Activated naive CD4-positive, alpha-beta T cell treated with anti-CD3 and anti-CD28 coated beads, Interleukin-2, amount 50 U/mL, for 24 hours (primary cell): ENCODE data around the gene INS.
A peak's percentile ranks its signal among the peaks of the same experiment; 100 is the strongest.

Experiments used
- H3K27ac Mint-ChIP-seq: one replicate; pipeline ENCODE4 v1.8.0; 2021; ENCODE audit warnings: mild to moderate bottlenecking, mixed read lengths
- H3K27me3 Mint-ChIP-seq: one replicate; pipeline ENCODE4 v1.8.0; 2021; ENCODE audit warnings: mixed read lengths
- H3K36me3 Mint-ChIP-seq: one replicate; pipeline ENCODE4 v1.8.0; 2021; ENCODE audit warnings: mixed read lengths
- H3K4me1 Mint-ChIP-seq: one replicate; pipeline ENCODE4 v1.8.0; 2021; ENCODE audit warnings: mixed read lengths
- H3K4me3 Mint-ChIP-seq: one replicate; pipeline ENCODE4 v1.8.0; 2021; ENCODE audit warnings: mild to moderate bottlenecking, mixed read lengths
- H3K9me3 Mint-ChIP-seq: one replicate; pipeline ENCODE4 v1.8.0; 2021; ENCODE audit warnings: mixed read lengths

Gene INS

GRCh38 chr11:2164081-2164480 is 3.1 kb upstream of the INS start:
- Mint-ChIP-seq H3K9me3 (no peaks in the 10 kb centered on the region), H3K4me1 (no peaks in the 10 kb centered on the region), H3K27ac (no peak overlapping the region), H3K27me3 (peaks cover 1% of the 10 kb centered on the region), H3K36me3 (no peaks in the 10 kb centered on the region), H3K4me3 (no peak overlapping the region)

GRCh38 chr11:2163428-2163978 is 2.5 kb upstream of the INS start:
- Mint-ChIP-seq H3K4me1 (no peaks in the 10 kb centered on the region), H3K9me3 (no peaks in the 10 kb centered on the region), H3K27me3 (peaks cover 1% of the 10 kb centered on the region), H3K36me3 (no peaks in the 10 kb centered on the region), H3K27ac (no peak overlapping the region), H3K4me3 (no peak overlapping the region)

GRCh38 chr11:2159536-2160413 is 1.2 kb downstream of the INS start:
- Mint-ChIP-seq H3K36me3 (no peaks in the 10 kb centered on the region), H3K27ac (no peak overlapping the region), H3K27me3 (peaks cover 1% of the 10 kb centered on the region), H3K4me1 (no peaks in the 10 kb centered on the region), H3K4me3 (no peak overlapping the region), H3K9me3 (no peaks in the 10 kb centered on the region)

GRCh38 chr11:2158966-2159365 is 2.0 kb downstream of the INS start:
- H3K9me3 Mint-ChIP-seq, result no peaks in the 10 kb centered on the region
- no peaks in the 10 kb centered on the region for H3K36me3 Mint-ChIP-seq
- no peaks in the 10 kb centered on the region for H3K27me3 Mint-ChIP-seq
- H3K4me3 Mint-ChIP-seq, result no peak overlapping the region
- H3K27ac Mint-ChIP-seq, result no peak overlapping the region
- H3K4me1 Mint-ChIP-seq, result no peaks in the 10 kb centered on the region

- no peaks in the 10 kb centered on the region for H3K27me3 Mint-ChIP-seq
- no peak overlapping the region for H3K27ac Mint-ChIP-seq
- no peaks in the 10 kb centered on the region for H3K4me1 Mint-ChIP-seq
- no peaks in the 10 kb centered on the region for H3K9me3 Mint-ChIP-seq
- no peaks in the 10 kb centered on the region for H3K36me3 Mint-ChIP-seq
- no peak overlapping the region for H3K4me3 Mint-ChIP-seq
These were observed 2.7 kb downstream of the INS start for GRCh38 chr11:2158296-2158737.

- Mint-ChIP-seq H3K9me3 (no peaks in the 10 kb centered on the region), H3K27ac (no peak overlapping the region), H3K27me3 (no peaks in the 10 kb centered on the region), H3K4me3 (no peak overlapping the region), H3K36me3 (no peaks in the 10 kb centered on the region), H3K4me1 (no peaks in the 10 kb centered on the region)
These were observed 3.5 kb downstream of the INS start for GRCh38 chr11:2157294-2158040.

- Mint-ChIP-seq H3K27ac (no peak overlapping the region), H3K36me3 (no peaks in the 10 kb centered on the region), H3K27me3 (no peaks in the 10 kb centered on the region), H3K9me3 (no peaks in the 10 kb centered on the region), H3K4me3 (no peak overlapping the region), H3K4me1 (no peaks in the 10 kb centered on the region)
These were observed 4.4 kb downstream of the INS start for GRCh38 chr11:2156416-2157182.

GRCh38 chr11:2155511-2155910 is 5.5 kb downstream of the INS start:
- peaks cover under 1% of the 10 kb centered on the region for H3K4me1 Mint-ChIP-seq

GRCh38 chr11:2154889-2155288 is 6.1 kb downstream of the INS start:
- Mint-ChIP-seq H3K27ac (no peak overlapping the region), H3K36me3 (no peaks in the 10 kb centered on the region), H3K9me3 (no peaks in the 10 kb centered on the region), H3K27me3 (peaks cover 14% of the 10 kb centered on the region), H3K4me1 (peaks cover 4% of the 10 kb centered on the region), H3K4me3 (no peak overlapping the region)

More at GRCh38 chr11:2155511-2155910, 5.5 kb downstream of the INS start:
- Mint-ChIP-seq H3K27ac (no peak overlapping the region), H3K9me3 (no peaks in the 10 kb centered on the region), H3K36me3 (no peaks in the 10 kb centered on the region), H3K27me3 (peaks cover 8% of the 10 kb centered on the region), H3K4me3 (no peak overlapping the region)

GRCh38 chr11:2154195-2154585 is 6.8 kb downstream of the INS start:
- H3K27ac Mint-ChIP-seq, result no peak overlapping the region
- H3K4me1 Mint-ChIP-seq, result peaks cover 4% of the 10 kb centered on the region
- no peaks in the 10 kb centered on the region for H3K9me3 Mint-ChIP-seq
- no peak overlapping the region for H3K4me3 Mint-ChIP-seq
- H3K36me3 Mint-ChIP-seq, result no peaks in the 10 kb centered on the region
- H3K27me3 Mint-ChIP-seq, result peaks cover 18% of the 10 kb centered on the region

GRCh38 chr11:2153581-2154194 is 7.3 kb downstream of the INS start:
- Mint-ChIP-seq H3K9me3 (no peaks in the 10 kb centered on the region), H3K27me3 (peaks cover 22% of the 10 kb centered on the region), H3K27ac (no peak overlapping the region), H3K4me1 (peaks cover 4% of the 10 kb centered on the region), H3K4me3 (no peak overlapping the region), H3K36me3 (no peaks in the 10 kb centered on the region)

GRCh38 chr11:2151500-2152257 is 9.3 kb downstream of the INS start:
- H3K4me3 Mint-ChIP-seq, result peak overlapping the region; percentile 36

GRCh38 chr11:2149864-2150847 is 10.9 kb downstream of the INS start:
- Mint-ChIP-seq H3K36me3 (no peaks in the 10 kb centered on the region), H3K9me3 (no peaks in the 10 kb centered on the region), H3K4me3 (no peak overlapping the region), H3K27ac (no peak overlapping the region), H3K27me3 (peaks cover 39% of the 10 kb centered on the region), H3K4me1 (peaks cover 4% of the 10 kb centered on the region)

More at GRCh38 chr11:2151500-2152257, 9.3 kb downstream of the INS start:
- Mint-ChIP-seq H3K4me1 (peaks cover 4% of the 10 kb centered on the region), H3K36me3 (no peaks in the 10 kb centered on the region), H3K9me3 (no peaks in the 10 kb centered on the region), H3K27ac (no peak overlapping the region), H3K27me3 (peaks cover 31% of the 10 kb centered on the region)
